OCI-M2 (cell line): ENCODE data around the gene SLC26A11.
"Not testable (repeated sequence)": the region's sequence is repeated elsewhere in the genome, so short reads cannot be mapped to it uniquely, and the experiment has no call there.

Experiments used
- DNase-seq: peaks from one replicate; lab custom pipeline; 2025; ENCODE audit not compliant: unreplicated experiment; lab: John Stamatoyannopoulos, UW

Gene SLC26A11

DNA sequence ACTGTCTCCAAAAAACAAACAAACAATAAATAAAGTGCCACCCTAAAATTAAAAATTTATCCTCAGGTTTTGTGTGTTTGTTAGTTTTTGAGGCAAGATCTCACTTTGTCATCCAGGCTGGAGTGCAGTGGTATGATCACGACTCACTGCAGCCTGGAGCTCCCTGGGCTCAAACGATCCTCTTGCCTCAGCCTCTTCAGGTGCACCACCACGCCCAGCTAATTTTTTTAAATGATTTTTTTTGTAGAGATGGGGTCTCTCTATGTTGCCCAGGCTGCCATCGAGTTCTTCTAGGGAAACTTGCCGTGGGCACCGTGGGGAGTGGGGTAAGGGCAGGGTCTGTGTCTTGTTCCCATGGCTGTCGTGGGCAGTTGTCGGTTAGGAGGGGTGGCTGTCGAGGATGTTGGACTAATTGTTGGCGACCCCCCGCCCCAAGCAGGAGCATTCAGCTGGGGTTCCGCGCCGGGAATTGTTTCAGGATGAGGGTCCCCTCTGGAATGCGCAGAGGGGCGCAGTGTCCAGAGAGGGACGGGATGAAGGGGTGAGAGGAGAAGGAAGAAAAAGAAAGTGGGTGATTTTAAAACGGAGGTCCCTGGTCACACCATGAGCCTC, 39.3 kb downstream of the SLC26A11 start:
- DNase-seq = no peak

DNA sequence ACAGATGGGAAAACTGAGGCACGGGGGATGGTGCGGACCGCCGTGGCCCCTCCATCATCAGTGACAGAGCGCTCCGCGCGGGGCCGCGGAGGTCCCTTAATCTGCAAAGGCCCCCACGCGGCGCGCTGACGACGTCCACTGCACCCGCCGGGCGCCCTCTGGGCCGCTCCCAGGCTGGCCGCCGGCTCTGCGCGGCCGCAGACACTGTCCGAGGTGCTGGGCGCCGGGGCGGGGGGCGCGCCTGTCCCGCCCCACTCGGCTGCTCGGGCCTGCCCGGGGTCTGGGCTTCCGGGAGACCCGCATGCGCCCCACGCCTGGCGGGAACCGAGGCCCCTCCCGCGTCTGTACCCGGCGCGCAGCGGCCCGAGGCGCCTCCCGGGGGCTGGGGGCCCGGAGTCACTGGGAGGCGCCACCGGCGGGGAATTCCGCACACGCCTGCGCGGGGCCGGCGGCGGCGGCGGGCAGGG, 39.9 kb downstream of the SLC26A11 start:
- DNase-seq = no peak

DNA sequence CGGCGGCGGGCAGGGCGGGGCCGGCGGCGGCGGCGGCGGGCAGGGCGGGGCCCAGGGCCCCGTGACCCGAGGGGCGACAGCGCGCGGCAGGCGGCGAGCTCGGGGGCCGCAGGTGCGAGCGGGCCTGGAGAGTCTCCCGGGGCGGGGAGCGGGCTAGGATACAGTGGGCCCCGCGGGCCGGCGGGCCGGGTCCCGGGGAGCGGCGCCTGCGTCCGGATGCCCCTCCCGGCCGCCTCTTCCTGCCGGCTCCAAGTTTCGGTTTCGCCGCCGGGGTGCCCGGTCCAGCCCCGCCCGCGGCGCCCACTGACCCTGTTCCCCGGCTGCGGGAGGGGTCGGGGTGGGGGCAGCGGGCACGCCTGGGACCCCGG, 40.5 kb downstream of the SLC26A11 start, which contains the start of gene RNF213:
Gene RNF213, plus strand, starts transcription at position 62 of the 368 bp plus-strand sequence. CDS start 2,830 bp downstream, outside the sequence.
- no peak for DNase-seq

DNA sequence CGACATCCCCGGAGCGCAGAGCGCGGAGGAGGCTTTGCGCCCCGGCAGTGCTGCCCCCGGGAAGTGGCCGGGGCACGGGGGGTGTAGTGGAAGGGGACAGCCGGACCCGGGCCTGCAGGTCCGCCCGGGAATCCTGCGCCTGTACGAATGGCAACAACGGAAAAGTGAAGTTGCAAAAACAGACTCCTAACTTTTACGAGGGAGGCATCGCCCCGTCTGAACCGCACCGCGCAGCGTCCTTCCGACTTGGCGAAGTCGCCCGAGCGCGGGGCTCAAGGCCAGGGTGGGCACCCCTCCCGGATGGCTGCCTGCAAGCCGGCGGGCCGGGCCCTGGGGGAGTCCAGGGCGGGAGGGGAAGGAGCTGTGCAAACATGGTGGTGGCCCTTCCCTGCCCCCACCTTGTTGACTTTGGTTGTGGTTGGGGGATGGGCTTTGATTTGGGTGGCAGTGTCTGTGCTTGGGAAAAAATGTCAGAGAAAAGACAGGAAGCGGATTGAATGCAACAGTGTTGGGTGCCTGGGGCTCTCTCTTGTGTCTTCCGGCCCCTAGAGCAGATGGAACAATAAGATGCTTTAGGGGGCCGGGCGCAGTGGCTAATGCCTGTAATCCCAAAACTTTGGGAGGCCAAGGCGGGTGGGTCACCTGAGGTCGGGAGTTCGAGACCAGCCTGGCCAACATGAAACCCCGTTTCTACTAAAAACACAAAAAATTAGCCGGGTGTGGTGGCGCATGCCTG, 41.1 kb downstream of the SLC26A11 start:
- no peak for DNase-seq

DNA sequence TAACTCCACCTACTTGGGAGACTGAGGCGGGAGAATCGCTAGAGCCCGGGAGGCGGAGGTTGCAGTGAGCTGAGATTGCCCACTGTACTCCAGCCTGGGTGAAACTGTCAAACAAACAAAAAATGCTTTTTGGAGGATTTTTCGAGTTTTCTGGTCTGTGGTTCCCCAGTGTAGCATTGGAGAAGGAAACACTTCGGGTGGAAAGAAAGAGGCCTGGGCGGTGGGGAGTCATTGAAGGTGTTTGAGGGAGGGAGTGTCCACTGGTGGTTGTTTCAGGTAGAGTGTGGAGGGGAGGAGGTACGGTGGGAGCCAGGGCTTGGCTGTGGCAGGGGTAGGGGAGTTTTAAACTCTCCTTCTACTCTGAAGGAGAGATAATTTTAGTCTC, 41.7 kb downstream of the SLC26A11 start:
- DNase-seq = no peak

DNA sequence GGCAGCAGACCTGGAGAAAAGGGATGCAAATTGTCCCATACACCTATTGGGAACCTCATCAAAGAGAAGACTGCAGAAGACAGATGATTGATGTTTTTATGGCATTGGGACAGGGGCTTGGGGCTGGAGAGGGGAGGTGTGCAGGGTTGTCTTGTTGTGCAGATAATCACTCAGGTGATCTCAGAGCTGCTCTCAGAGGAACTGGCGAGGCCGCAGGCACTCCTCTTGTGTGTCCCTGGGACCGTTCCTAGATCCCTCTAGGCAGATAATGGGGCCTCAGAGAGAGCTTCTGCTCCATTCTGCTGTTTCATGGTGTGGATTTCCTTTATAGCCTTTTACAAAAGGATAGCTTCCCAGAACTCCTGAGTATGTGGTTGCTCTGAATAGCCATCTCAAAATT, 42.1 kb downstream of the SLC26A11 start:
- no peak for DNase-seq

DNA sequence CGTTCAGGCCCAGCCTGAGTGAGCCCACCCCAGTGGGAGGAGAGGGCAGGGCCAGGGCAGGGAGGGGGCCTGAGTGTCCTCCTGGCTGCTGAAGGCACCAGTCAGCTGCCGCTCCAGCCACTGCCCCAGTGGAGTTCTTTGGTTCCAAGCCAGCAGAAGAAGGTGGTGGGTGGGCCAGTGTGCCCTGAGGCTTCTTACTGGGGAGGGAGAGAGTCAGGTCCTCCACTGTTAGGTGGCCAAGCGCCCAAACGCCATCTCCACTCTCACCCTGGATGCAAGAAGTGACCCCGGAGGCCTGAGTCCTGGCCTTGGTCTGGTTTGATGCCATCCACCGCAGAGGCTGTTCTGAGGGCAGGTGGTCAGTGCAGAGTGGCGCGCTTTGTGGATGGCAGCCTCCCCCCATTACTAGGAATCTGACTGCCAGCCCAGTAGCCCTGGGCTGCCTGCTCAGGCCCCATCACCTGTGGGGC, 42.6 kb downstream of the SLC26A11 start:
- no peak for DNase-seq

DNA sequence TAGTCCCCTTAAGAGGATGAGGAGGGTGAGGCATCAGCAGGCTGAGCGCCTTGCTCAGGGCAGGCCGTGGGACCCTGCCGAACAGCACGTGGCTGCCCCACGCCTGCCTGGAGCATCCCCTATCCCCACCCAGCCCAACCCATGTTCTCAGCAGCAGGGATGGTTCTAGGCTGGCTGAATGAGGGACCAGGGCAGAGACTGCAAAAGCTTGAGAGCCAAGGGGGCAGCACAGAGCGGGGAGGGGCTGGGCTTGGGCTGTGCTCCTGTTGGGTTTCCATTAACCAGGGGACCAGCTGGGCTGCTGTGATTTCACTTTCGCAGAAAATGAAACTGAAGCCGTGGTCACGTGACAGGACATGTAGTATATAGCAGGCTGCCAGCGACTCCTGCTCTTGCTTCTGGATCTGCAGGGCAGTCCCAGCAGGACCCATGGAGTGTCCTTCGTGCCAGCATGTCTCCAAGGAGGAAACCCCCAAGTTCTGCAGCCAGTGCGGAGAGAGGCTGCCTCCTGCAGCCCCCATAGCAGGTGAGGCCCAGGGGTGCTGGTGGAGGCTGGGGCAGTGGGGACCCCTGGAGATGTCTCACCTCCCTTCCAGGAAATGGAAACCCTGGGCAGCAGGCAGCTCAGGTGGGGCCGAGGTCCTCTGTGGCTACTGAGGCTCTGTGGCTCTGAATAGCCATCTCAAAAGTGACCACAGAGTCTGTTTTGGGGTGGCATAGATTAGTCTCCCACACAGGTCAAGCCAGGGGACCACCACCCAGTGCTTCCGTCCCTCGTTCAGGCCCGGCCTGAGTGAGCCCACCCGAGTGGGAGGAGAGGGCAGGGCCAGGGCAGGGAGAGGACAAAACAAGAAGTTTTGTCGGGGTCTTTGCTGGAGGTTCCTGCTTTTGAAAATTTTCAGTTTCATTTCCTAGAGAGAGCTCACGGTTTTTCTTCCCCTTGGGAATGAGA, 43.3 kb downstream of the SLC26A11 start:
- DNase-seq = no peak

DNA sequence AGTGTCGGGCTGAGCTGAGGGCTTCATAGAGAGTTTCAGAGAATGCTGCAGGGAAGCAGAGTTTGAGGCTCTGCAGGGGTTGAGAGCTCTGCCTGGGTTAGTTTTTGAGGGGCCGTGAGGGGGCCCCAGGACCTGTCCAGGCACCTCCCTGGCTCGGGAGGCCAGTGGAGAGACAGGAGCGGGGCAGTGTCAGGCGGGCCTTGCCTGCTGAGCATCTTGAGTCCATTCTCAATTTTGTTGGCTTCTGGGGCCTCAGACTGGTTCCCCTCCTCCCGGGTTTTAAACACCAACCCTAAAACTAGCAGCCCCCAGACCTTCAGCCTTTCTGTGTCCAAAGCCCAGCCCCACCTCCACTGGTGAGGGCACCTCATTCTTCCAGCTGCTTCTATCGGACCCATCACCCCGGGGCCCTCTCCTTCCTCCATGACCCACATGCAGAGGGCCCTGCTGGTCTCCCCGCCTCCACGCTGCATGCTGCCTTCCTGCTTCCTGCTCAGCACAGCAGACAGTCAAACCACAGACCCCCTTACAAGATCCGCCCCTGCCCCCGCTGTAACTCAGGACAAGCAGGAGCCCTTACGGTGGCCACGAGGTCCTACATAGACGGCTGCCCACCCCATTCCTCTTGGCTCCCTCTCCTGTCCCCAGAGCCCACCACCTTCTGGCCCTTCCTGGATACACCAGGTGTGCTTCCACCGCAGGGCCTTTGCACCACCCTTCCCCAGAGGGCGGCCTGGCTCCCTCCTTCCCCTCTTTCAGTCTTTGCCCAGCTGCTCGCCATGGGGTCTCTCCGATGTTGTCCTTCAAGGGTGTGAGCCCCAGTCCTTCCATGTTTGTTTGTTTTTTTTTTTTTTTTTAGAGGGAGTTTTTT, 44.2 kb downstream of the SLC26A11 start:
- no peak for DNase-seq

DNA sequence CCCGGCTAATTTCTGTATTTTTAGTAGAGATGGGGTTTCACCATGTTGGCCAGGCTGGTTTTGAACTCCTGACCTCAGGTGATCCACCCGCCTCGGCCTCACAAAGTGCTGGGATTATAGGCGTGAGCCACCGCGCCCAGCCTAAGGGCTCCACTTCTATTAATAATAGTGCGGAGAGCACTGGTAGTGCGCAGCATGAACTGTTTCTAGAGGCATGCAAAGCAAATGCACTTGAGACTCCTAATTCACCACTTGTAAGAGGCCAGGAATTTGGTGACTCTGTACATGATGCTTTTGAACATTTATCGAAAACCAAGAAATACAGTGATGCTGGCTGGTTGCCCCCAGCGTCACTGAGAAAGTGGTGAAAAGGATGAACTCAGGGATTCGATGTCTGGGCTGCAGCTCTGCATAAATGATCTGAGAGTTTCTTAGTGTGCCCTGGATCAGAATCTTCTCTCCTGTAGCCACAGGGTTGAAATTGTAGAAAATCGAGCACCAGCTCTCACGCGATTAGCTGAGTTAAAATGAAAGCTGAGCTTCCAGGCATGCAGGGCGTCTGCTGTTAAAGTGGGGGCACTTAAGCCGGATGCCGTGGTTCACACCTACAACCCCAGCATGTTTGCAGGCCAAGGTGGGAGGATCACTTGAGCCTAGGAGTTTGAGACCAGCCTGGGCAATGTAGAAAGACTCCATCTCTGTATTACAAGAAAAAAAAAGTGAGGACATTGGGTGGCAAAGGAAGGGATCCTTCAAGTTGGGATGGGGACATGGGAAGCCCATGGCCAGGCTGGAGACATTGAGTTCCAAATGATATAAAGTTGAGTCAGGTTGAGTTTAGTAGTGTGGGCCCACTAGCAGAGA, 45.2 kb downstream of the SLC26A11 start:
- no peak for DNase-seq

DNA sequence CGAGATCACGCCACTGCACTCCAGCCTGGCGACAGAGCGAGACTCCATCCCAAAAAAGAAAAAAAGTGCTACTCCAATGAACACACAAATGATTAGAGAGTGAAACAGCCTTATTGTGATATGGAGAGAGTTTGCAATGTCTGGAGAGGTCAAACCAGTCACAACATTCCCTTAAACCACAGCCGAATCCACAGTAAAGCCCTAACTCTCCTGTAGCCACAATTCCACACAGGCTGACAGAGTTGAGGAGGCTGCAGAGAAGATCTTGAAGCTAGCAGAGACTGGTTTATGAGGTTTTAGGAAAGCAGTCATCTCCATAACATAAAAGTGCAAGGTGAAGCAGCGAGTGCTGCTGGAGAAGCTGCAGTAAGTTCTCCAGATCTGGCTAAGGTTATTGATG, 47.2 kb downstream of the SLC26A11 start:
- DNase-seq = no peak

DNA sequence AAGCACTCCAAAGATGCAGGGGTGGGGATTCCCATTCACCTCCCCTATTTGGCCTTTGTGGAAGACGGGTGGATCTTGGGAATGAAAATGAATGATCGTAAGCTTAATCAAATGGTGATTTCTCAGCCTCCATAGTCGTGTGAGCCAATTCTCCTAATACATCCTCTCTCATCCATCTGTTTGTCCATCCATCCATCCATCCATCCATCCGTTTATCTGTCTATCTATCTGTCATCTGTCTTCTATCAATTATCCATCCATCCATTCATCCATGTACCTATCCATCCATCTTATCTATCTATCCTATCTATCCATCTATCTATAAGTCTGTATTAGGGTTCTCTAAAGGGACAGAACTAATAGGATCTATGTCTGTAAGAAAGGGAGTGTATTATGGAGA, 48.2 kb downstream of the SLC26A11 start:
- DNase-seq = no peak

DNA sequence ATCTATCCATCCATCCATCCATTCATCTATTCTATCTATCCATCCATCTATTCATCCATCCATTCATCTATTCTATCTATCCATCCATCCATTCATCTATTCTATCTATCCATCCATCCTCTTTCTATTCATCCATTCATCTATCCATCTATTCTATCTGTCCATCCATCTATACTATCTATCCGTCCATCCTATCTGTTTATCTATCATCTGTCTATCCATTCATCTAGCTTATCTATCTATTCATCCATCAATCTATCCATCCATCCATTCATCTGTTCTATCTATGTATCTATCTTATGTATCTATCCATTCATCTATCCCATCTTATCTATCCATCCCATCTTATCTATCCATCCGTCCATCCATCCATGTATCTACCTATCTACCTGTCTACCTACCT, 49.2 kb downstream of the SLC26A11 start:
- no peak for DNase-seq

DNA sequence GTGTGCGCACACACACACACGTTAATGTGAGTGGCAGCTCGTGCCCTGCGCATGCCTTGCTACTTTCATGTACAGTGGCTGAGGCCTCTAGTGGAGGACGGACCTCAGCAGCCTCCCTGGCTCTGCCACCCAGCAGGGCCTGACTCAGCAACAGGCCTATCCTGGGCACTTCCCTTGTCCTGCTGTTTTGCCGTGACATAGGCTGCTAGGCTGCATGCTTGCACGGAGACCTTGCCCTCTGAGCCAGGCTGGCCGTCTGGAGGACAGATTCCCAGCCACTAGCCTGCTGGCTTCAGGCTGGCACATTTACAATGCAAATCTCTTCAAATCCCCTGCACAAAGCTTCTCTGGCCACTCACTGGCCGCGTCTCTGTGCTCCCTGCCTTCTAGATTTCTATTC, 49.9 kb downstream of the SLC26A11 start:
- no peak for DNase-seq

DNA sequence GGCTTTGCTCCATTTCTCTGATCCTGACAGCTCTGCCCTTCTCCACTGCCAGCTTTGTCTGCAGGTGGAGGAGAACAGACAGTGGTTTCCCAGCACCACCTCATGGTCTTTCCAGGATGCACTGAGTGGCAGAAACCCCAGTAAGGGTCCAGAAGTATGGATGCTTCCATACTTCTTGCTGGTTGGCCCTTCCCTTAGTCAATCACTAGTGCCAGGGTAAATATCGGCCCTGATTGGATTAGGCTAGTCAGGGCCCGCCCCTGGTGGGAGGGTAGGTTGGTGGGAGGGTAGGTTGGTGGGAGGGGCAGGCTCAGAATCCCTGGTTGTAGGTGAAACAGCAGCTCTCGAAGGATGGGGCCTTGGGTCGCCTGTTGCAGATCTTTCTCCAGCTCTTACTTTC, 50.6 kb downstream of the SLC26A11 start:
- DNase-seq = no peak

DNA sequence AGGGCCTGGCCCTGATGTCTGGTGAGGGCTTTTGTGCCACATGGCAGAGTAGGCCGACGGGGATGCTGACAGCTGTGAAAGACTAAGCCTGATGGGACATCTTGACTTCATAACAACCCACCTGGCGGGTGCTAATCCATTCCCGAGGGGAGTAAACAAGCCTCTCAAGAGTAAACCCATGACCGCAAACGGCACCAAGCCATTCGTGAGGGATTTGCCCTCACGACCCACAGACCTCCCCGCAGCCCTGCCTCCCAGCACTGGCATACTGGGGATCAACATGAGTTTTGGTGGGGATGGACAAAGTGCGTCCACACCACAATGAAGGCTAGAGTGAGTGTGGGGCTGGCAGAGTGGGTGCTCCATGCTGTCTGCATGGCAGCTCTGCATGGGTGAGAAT, 52.1 kb downstream of the SLC26A11 start:
- no peak for DNase-seq

DNA sequence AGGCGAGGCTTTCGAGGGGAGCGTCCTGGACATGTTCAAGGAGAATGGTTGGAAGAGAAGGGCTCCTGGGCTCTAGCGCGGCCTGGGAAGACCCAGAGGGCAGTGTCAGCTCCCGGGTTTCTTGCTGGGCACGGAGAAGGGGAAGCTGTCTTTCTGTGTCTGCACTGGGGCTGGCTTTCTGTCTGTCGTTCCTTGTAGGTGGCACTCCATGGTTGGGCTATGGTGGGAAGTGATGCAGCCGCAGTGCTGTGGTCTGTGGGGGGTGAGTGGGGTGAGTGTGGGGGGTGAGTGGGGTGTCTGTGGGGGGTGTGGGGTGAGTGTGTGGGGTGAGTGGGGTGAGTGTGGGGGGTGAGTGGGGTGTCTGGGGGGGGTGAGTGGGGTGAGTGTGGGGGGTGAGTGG, 54.1 kb downstream of the SLC26A11 start:
- no peak for DNase-seq

DNA sequence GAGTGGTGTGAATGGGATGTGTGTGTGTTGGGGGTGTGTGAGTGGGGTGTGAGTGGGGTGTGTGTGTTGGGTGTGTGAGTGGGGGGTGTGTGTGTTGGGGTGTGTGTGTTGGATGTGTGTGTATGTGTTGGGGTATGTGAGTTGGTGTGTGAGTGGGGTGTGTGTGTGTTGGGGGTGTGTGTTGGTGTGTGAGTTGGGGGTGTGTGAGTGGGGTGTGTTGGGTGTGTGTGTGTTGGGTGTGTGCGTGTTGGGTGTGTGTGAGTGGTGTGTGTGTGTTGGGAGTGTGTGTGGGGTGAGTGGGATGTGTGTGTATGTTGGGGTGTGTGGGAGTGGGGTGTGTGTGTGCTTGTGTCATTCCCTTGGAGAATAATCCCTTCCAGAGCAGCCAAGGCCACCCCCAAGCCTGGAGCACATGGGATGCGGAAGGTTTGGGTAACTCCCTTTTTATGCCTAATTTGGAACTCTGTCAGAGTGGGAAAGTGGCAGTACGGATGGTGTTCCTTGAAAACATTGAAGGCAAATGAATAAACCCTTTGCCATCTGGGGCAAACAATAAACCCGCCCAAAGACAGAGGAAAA, 54.7 kb downstream of the SLC26A11 start:
- no peak for DNase-seq

DNA sequence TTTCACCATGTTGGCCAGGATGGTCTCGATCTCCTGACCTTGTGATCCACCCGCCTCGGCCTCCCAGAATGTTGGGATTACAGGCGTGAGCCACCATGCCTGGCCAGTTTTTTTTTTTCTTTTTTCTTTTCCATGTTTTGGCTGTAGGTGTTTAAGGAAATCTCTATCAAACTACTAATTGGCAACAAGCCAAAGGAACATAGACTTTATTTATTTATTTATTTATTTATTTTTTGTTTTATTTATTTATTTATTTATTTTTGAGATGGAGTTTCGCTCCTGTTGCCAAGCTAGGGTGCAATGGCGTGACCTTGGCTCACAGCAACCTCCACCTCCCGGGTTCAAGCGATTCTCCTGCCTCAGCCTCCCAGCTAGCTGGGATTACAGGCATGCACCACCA, 55.6 kb downstream of the SLC26A11 start:
- DNase-seq = not testable (repeated sequence)
